Stimulated activated naive CD8-positive, alpha-beta T cell treated with anti-CD3 and anti-CD28 coated beads, Interleukin-15, Interleukin-2, amounts not matched to agents 100 ng/mL and 50 ng/mL, for 24 hours (primary cell): ENCODE measurements around the gene SNED1.

Experiments
- H3K27ac Mint-ChIP-seq: one replicate; pipeline ENCODE4 v1.8.0; 2021; ENCODE audit warnings: mild to moderate bottlenecking, mixed read lengths
- H3K27me3 Mint-ChIP-seq: one replicate; pipeline ENCODE4 v1.8.0; 2021; ENCODE audit warnings: mixed read lengths
- H3K36me3 Mint-ChIP-seq: one replicate; pipeline ENCODE4 v1.8.0; 2021; ENCODE audit warnings: low read depth, mixed read lengths
- H3K4me1 Mint-ChIP-seq: one replicate; pipeline ENCODE4 v1.8.0; 2021; ENCODE audit warnings: low read depth, mixed read lengths
- H3K4me3 Mint-ChIP-seq: one replicate; pipeline ENCODE4 v1.8.0; 2021; ENCODE audit warnings: mild to moderate bottlenecking, mixed read lengths
- H3K9me3 Mint-ChIP-seq: one replicate; pipeline ENCODE4 v1.8.0; 2021; ENCODE audit warnings: mixed read lengths

SNED1 gene

GRCh38 chr2:241043581-241043980, 45.2 kb downstream of the SNED1 start:
- Mint-ChIP-seq H3K9me3 (peaks cover 4% of the 10 kb centered on the region), H3K27me3 (no peaks in the 10 kb centered on the region), H3K36me3 (peaks cover 4% of the 10 kb centered on the region), H3K4me3 (no peak overlapping the region), H3K27ac (no peak overlapping the region), H3K4me1 (peaks cover 20% of the 10 kb centered on the region)

GRCh38 chr2:241047253-241048010, 49.0 kb downstream of the SNED1 start:
- Mint-ChIP-seq H3K36me3 (peaks cover 4% of the 10 kb centered on the region), H3K9me3 (peaks cover 4% of the 10 kb centered on the region), H3K4me1 (no peaks in the 10 kb centered on the region), H3K4me3 (no peak overlapping the region), H3K27me3 (no peaks in the 10 kb centered on the region), H3K27ac (no peak overlapping the region)

GRCh38 chr2:241048149-241048948, 49.9 kb downstream of the SNED1 start:
- H3K27me3 Mint-ChIP-seq = no peaks in the 10 kb centered on the region
- no peak overlapping the region for H3K27ac Mint-ChIP-seq
- no peak overlapping the region for H3K4me3 Mint-ChIP-seq
- H3K36me3 Mint-ChIP-seq = peaks cover 4% of the 10 kb centered on the region
- H3K9me3 Mint-ChIP-seq = peaks cover 4% of the 10 kb centered on the region
- no peaks in the 10 kb centered on the region for H3K4me1 Mint-ChIP-seq

GRCh38 chr2:241048949-241049343, 50.5 kb downstream of the SNED1 start:
- H3K27ac Mint-ChIP-seq = no peak overlapping the region
- peaks cover 4% of the 10 kb centered on the region for H3K36me3 Mint-ChIP-seq
- no peaks in the 10 kb centered on the region for H3K4me1 Mint-ChIP-seq
- H3K27me3 Mint-ChIP-seq = no peaks in the 10 kb centered on the region
- H3K9me3 Mint-ChIP-seq = peaks cover 4% of the 10 kb centered on the region
- H3K4me3 Mint-ChIP-seq = no peak overlapping the region

- no peak overlapping the region for H3K4me3 Mint-ChIP-seq
- H3K27me3 Mint-ChIP-seq = no peaks in the 10 kb centered on the region
- H3K9me3 Mint-ChIP-seq = peaks cover 4% of the 10 kb centered on the region
- no peak overlapping the region for H3K27ac Mint-ChIP-seq
- no peaks in the 10 kb centered on the region for H3K4me1 Mint-ChIP-seq
- H3K36me3 Mint-ChIP-seq = peaks cover 3% of the 10 kb centered on the region
Observed at GRCh38 chr2:241049739-241050623, 51.6 kb downstream of the SNED1 start.

GRCh38 chr2:241050624-241051577, 52.5 kb downstream of the SNED1 start:
- H3K27me3 Mint-ChIP-seq = no peaks in the 10 kb centered on the region
- no peak overlapping the region for H3K4me3 Mint-ChIP-seq
- no peaks in the 10 kb centered on the region for H3K4me1 Mint-ChIP-seq
- H3K9me3 Mint-ChIP-seq = no peaks in the 10 kb centered on the region
- H3K36me3 Mint-ChIP-seq = no peaks in the 10 kb centered on the region
- H3K27ac Mint-ChIP-seq = no peak overlapping the region

- H3K4me3 Mint-ChIP-seq = no peak overlapping the region
- no peaks in the 10 kb centered on the region for H3K27me3 Mint-ChIP-seq
- H3K27ac Mint-ChIP-seq = no peak overlapping the region
- H3K4me1 Mint-ChIP-seq = no peaks in the 10 kb centered on the region
- H3K36me3 Mint-ChIP-seq = no peaks in the 10 kb centered on the region
- H3K9me3 Mint-ChIP-seq = no peaks in the 10 kb centered on the region
Observed at GRCh38 chr2:241051578-241052487, 53.4 kb downstream of the SNED1 start.

- no peaks in the 10 kb centered on the region for H3K36me3 Mint-ChIP-seq
- no peaks in the 10 kb centered on the region for H3K27me3 Mint-ChIP-seq
- no peaks in the 10 kb centered on the region for H3K9me3 Mint-ChIP-seq
- H3K27ac Mint-ChIP-seq = no peak overlapping the region
- H3K4me3 Mint-ChIP-seq = no peak overlapping the region
- H3K4me1 Mint-ChIP-seq = no peaks in the 10 kb centered on the region
Observed at GRCh38 chr2:241052677-241053360, 54.4 kb downstream of the SNED1 start.

GRCh38 chr2:241053576-241054251, 55.3 kb downstream of the SNED1 start:
- no peaks in the 10 kb centered on the region for H3K4me1 Mint-ChIP-seq
- H3K9me3 Mint-ChIP-seq = no peaks in the 10 kb centered on the region
- no peaks in the 10 kb centered on the region for H3K36me3 Mint-ChIP-seq
- H3K27me3 Mint-ChIP-seq = no peaks in the 10 kb centered on the region
- no peak overlapping the region for H3K27ac Mint-ChIP-seq
- no peak overlapping the region for H3K4me3 Mint-ChIP-seq

GRCh38 chr2:241061275-241061674, 62.9 kb downstream of the SNED1 start:
- Mint-ChIP-seq H3K36me3 (no peaks in the 10 kb centered on the region), H3K4me3 (no peak overlapping the region), H3K4me1 (no peaks in the 10 kb centered on the region), H3K9me3 (no peaks in the 10 kb centered on the region), H3K27me3 (no peaks in the 10 kb centered on the region), H3K27ac (no peak overlapping the region)

- Mint-ChIP-seq H3K4me3 (no peak overlapping the region), H3K9me3 (no peaks in the 10 kb centered on the region), H3K36me3 (no peaks in the 10 kb centered on the region), H3K27me3 (no peaks in the 10 kb centered on the region), H3K27ac (no peak overlapping the region), H3K4me1 (no peaks in the 10 kb centered on the region)
Observed at GRCh38 chr2:241062389-241063092, 64.1 kb downstream of the SNED1 start.

GRCh38 chr2:241063093-241063551, 64.7 kb downstream of the SNED1 start:
- Mint-ChIP-seq H3K27ac (no peak overlapping the region), H3K4me1 (no peaks in the 10 kb centered on the region), H3K4me3 (no peak overlapping the region), H3K27me3 (no peaks in the 10 kb centered on the region), H3K9me3 (no peaks in the 10 kb centered on the region), H3K36me3 (no peaks in the 10 kb centered on the region)
